HepG2 (cell line): ENCODE measurements around the gene MLNR. TPM values are rescaled to one million over a fixed set of nuclear protein-coding genes. Genes with fewer than 3 reads are reported as not detected.

ENCODE experiments used
- BORCS8-MEF2B ChIP-seq: sonication (generic); formaldehyde crosslinking; IDR thresholded peaks from 2 replicates; pipeline ENCODE4 v1.8.0; 2022; ENCODE audit warnings: mild to moderate bottlenecking, missing genetic modification reagents
- ERF ChIP-seq: IDR thresholded peaks from 2 replicates; pipeline ENCODE4 v1.6.1; 2018; ENCODE audit warnings: missing biosample characterization, missing genetic modification reagents
- HOXA3 ChIP-seq: sonication (generic); formaldehyde crosslinking; IDR thresholded peaks from 2 replicates; pipeline ENCODE4 v1.5.0; 2020; ENCODE audit warnings: missing genetic modification reagents
- SP5 ChIP-seq: IDR thresholded peaks from 2 replicates; pipeline ENCODE4 v1.6.1; 2016; ENCODE audit warnings: low read depth, borderline replicate concordance
- SRSF1 ChIP-seq: fragments of 200-400 bp; formaldehyde crosslinking; optimal IDR thresholded peaks from 2 replicates; pipeline ENCODE3; 2017; ENCODE audit warnings: mild to moderate bottlenecking, low read depth, low read length, moderate library complexity
- THYN1 ChIP-seq: sonication (generic); formaldehyde crosslinking; IDR thresholded peaks from 2 replicates; pipeline ENCODE4 v1.8.1; 2023; ENCODE audit warnings: low read depth, mild to moderate bottlenecking, moderate library complexity, missing genetic modification reagents, borderline replicate concordance
- TOPORS ChIP-seq: sonication (generic); formaldehyde crosslinking; IDR thresholded peaks from 2 replicates; pipeline ENCODE4 v1.8.0; 2023; ENCODE audit warnings: mild to moderate bottlenecking, missing genetic modification reagents
- XRCC5 ChIP-seq: fragments of 200-400 bp; formaldehyde crosslinking; optimal IDR thresholded peaks from 2 replicates; pipeline ENCODE3; 2017; ENCODE audit warnings: mild to moderate bottlenecking, low read length
- ZNF317 ChIP-seq: sonication (generic); formaldehyde crosslinking; IDR thresholded peaks from 2 replicates; pipeline ENCODE4 v1.5.0; 2020; ENCODE audit warnings: mild to moderate bottlenecking, missing genetic modification reagents
- ZNF329 ChIP-seq: sonication (generic); formaldehyde crosslinking; IDR thresholded peaks from 2 replicates; pipeline ENCODE4 v1.9.0; 2021; ENCODE audit warnings: low read depth, mild to moderate bottlenecking, missing genetic modification reagents
- ZNF34 ChIP-seq: sonication (generic); formaldehyde crosslinking; IDR thresholded peaks from 2 replicates; pipeline ENCODE4 v1.4.0; 2020; ENCODE audit warnings: mild to moderate bottlenecking, missing genetic modification reagents, borderline replicate concordance
- ZNF44 ChIP-seq: sonication (generic); formaldehyde crosslinking; IDR thresholded peaks from 2 replicates; pipeline ENCODE4 v1.5.1; 2020; ENCODE audit warnings: mild to moderate bottlenecking, missing genetic modification reagents
- polyA plus RNA-seq, 8 experiments: library from polyadenylated mRNA; depleted of rRNA in 3 of 8; stranded (reverse) in 7 of 8; unstranded in 1 of 8; fragments of >200 nt; fragmentation: Illumina TruSeq in 4 of 8; extraction: Trizol in 4 of 8; gene quantifications; 2 replicates each; pipeline versions ENCODE4 v1.2.1 to v1.2.3, GENCODE V29; 2011 to 2016; ENCODE audit warnings: low read depth in 4 of 8, missing spikeins in 1 of 8, mixed read lengths in 1 of 8; ENCODE audit not compliant: insufficient read depth in 1 of 8
- total RNA-seq, 5 experiments: library from RNA; depleted of rRNA; stranded (reverse); fragments of >200 nt; fragmentation: Illumina TruSeq; extraction: Trizol; gene quantifications; 2 replicates each; pipeline ENCODE4 v1.2.3, GENCODE V29; 2016; ENCODE audit warnings: low read depth in 1 of 5
- TF ChIP-seq, protein P1 (sequence below): IDR thresholded peaks from 2 replicates; pipeline ENCODE4 v1.6.1; 2016; ENCODE audit warnings: low read depth
- TF ChIP-seq, protein P2 (sequence below), 2 experiments: sonication (generic) in 1 of 2; formaldehyde crosslinking in 1 of 2; IDR thresholded peaks; 2 replicates each; pipeline versions ENCODE4 v1.6.1 to v1.9.0; 2014 to 2022; ENCODE audit warnings: antibody characterized with exemption in 1 of 2, borderline replicate concordance in 1 of 2, inconsistent platforms in 1 of 2, low read depth in 1 of 2, missing genetic modification reagents in 1 of 2
- TF ChIP-seq, protein P3 (sequence below): IDR thresholded peaks from 2 replicates; pipeline ENCODE4 v1.6.1; 2012; ENCODE audit warnings: low read depth, low read length, improper control_type of control experiment
- TF ChIP-seq, protein P4 (sequence below): sonication (generic); formaldehyde crosslinking; IDR thresholded peaks from 2 replicates; pipeline ENCODE4 v1.4.0; 2020; ENCODE audit warnings: missing genetic modification reagents

MLNR gene
- total and polyA plus RNA-seq, 2 of the 13 experiments (the other 11 are each of a cell fraction or from before 2014, with no cell fraction given), result 0.46 TPM; not detected in 1

DNA sequence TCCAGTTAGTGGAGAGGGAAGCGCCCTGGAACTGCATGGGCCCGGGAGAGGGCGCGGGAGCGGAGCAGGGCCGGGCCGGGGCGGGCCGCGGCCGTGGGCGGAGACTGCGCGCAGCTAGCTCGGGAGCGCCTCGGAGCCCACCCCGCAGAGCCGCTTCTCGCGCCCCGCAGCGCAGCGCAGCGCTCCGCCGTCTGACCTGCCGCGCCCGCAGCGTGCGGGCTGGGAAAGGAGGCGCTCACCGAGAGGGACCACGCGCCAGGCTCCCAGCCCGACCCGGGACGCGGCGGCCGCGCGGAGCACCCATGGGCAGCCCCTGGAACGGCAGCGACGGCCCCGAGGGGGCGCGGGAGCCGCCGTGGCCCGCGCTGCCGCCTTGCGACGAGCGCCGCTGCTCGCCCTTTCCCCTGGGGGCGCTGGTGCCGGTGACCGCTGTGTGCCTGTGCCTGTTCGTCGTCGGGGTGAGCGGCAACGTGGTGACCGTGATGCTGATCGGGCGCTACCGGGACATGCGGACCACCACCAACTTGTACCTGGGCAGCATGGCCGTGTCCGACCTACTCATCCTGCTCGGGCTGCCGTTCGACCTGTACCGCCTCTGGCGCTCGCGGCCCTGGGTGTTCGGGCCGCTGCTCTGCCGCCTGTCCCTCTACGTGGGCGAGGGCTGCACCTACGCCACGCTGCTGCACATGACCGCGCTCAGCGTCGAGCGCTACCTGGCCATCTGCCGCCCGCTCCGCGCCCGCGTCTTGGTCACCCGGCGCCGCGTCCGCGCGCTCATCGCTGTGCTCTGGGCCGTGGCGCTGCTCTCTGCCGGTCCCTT, at the start of gene MLNR (continued):
- TF ChIP-seq, protein P1, sequence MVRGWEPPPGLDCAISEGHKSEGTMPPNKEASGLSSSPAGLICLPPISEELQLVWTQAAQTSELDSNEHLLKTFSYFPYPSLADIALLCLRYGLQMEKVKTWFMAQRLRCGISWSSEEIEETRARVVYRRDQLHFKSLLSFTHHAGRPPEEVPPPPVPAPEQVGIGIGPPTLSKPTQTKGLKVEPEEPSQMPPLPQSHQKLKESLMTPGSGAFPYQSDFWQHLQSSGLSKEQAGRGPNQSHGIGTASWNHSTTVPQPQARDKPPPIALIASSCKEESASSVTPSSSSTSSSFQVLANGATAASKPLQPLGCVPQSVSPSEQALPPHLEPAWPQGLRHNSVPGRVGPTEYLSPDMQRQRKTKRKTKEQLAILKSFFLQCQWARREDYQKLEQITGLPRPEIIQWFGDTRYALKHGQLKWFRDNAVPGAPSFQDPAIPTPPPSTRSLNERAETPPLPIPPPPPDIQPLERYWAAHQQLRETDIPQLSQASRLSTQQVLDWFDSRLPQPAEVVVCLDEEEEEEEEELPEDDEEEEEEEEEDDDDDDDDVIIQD (CRISPR knock-in tag), result no peak
- TF ChIP-seq ERF (CRISPR knock-in tag) (no peak), ZNF34 (CRISPR knock-in tag) (peak; percentile 64; the same call in 1 of the 2 replicates), THYN1 (CRISPR knock-in tag) (no peak), XRCC5 (peak; percentile 32), HOXA3 (CRISPR knock-in tag) (peak; percentile 67), SP5 (CRISPR knock-in tag) (no peak), ZNF44 (CRISPR knock-in tag) (no peak), BORCS8-MEF2B (CRISPR knock-in tag) (0 out of 2 replicates have a peak, but pooled peaks have one; percentile 16), ZNF317 (CRISPR knock-in tag) (no peak), SRSF1 (no peak), TOPORS (CRISPR knock-in tag) (no peak), ZNF329 (CRISPR knock-in tag) (no peak; the same call in 1 of the 2 replicates)
- TF ChIP-seq, protein P2, sequence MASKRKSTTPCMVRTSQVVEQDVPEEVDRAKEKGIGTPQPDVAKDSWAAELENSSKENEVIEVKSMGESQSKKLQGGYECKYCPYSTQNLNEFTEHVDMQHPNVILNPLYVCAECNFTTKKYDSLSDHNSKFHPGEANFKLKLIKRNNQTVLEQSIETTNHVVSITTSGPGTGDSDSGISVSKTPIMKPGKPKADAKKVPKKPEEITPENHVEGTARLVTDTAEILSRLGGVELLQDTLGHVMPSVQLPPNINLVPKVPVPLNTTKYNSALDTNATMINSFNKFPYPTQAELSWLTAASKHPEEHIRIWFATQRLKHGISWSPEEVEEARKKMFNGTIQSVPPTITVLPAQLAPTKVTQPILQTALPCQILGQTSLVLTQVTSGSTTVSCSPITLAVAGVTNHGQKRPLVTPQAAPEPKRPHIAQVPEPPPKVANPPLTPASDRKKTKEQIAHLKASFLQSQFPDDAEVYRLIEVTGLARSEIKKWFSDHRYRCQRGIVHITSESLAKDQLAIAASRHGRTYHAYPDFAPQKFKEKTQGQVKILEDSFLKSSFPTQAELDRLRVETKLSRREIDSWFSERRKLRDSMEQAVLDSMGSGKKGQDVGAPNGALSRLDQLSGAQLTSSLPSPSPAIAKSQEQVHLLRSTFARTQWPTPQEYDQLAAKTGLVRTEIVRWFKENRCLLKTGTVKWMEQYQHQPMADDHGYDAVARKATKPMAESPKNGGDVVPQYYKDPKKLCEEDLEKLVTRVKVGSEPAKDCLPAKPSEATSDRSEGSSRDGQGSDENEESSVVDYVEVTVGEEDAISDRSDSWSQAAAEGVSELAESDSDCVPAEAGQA (IDR thresholded peaks at IDR 0.05; ENCODE audit: low read depth), result no peak
- TF ChIP-seq, protein P2 (CRISPR knock-in tag; IDR thresholded peaks at IDR 0.05; ENCODE audit: borderline replicate concordance), result peak; percentile 68; the same call in 1 of the 2 replicates
- TF ChIP-seq, protein P3, sequence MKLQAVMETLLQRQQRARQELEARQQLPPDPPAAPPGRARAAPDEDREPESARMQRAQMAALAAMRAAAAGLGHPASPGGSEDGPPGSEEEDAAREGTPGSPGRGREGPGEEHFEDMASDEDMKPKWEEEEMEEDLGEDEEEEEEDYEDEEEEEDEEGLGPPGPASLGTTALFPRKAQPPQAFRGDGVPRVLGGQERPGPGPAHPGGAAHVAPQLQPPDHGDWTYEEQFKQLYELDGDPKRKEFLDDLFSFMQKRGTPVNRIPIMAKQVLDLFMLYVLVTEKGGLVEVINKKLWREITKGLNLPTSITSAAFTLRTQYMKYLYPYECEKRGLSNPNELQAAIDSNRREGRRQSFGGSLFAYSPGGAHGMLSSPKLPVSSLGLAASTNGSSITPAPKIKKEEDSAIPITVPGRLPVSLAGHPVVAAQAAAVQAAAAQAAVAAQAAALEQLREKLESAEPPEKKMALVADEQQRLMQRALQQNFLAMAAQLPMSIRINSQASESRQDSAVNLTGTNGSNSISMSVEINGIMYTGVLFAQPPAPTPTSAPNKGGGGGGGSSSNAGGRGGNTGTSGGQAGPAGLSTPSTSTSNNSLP, result no peak
- TF ChIP-seq, protein P4, sequence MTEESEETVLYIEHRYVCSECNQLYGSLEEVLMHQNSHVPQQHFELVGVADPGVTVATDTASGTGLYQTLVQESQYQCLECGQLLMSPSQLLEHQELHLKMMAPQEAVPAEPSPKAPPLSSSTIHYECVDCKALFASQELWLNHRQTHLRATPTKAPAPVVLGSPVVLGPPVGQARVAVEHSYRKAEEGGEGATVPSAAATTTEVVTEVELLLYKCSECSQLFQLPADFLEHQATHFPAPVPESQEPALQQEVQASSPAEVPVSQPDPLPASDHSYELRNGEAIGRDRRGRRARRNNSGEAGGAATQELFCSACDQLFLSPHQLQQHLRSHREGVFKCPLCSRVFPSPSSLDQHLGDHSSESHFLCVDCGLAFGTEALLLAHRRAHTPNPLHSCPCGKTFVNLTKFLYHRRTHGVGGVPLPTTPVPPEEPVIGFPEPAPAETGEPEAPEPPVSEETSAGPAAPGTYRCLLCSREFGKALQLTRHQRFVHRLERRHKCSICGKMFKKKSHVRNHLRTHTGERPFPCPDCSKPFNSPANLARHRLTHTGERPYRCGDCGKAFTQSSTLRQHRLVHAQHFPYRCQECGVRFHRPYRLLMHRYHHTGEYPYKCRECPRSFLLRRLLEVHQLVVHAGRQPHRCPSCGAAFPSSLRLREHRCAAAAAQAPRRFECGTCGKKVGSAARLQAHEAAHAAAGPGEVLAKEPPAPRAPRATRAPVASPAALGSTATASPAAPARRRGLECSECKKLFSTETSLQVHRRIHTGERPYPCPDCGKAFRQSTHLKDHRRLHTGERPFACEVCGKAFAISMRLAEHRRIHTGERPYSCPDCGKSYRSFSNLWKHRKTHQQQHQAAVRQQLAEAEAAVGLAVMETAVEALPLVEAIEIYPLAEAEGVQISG, result peak; percentile 45
